ENCODE results near the gene PTPRD. TPM values are rescaled to one million over a fixed set of nuclear protein-coding genes. Genes with fewer than 3 reads are reported as not detected.

PTPRD gene
- total RNA-seq, 4 donors from 2014 or later = 0.78 to 11.7 (median 1.6) TPM

DNA sequence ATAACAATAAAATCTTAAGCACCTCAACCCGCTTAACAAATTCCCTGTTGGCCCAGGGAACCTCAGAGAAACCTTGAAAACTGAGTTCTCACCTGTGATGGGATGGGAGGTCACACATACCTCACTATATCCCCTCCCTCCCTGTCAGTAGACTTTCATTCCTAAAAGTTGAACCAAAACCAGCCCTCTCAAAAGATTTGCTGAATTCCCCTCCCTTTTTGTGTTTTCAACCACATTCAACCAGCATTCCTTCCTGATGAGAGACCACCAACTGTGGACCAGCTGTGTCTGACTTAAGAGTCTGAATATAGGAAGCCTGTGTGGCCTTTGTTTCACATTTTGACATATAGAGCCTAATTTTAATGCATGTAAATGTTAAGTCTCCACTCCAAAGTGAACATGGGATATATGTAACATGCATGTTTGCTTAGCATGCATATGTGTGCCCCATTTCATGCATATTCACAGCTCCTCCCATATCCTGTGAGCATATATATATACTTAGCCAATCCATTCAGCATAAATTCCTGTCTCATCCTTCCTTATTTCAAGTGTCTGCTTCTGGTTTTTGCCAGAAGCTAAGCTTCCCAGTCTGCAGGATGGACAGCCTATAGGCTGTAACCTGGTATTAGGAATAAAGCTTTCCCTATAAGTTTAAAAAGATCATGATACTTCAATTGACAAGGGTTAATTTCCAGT lies 604.6 kb downstream of the PTPRD start:
- H3K4me1 ChIP-seq = no peaks in the 10 kb centered on the region
- ATAC-seq = no peak
- TF ChIP-seq POLR2A (IDR thresholded peaks at IDR 0.05) = no peak
- TF ChIP-seq, protein P1, sequence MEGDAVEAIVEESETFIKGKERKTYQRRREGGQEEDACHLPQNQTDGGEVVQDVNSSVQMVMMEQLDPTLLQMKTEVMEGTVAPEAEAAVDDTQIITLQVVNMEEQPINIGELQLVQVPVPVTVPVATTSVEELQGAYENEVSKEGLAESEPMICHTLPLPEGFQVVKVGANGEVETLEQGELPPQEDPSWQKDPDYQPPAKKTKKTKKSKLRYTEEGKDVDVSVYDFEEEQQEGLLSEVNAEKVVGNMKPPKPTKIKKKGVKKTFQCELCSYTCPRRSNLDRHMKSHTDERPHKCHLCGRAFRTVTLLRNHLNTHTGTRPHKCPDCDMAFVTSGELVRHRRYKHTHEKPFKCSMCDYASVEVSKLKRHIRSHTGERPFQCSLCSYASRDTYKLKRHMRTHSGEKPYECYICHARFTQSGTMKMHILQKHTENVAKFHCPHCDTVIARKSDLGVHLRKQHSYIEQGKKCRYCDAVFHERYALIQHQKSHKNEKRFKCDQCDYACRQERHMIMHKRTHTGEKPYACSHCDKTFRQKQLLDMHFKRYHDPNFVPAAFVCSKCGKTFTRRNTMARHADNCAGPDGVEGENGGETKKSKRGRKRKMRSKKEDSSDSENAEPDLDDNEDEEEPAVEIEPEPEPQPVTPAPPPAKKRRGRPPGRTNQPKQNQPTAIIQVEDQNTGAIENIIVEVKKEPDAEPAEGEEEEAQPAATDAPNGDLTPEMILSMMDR (IDR thresholded peaks at IDR 0.05 in 4 of 5, conservative IDR thresholded peaks at IDR 0.05 in 1 of 5) = no peak
- H3K36me3 ChIP-seq = no peaks in the 10 kb centered on the region
- no peak overlapping the region for H3K4me3 ChIP-seq
- H3K27me3 ChIP-seq = no peaks in the 10 kb centered on the region
- DNase-seq = no peak
- in situ Hi-C loops (cut with MboI; ENCODE audit: low sequenced_read_pairs in 4 of 4) = no loop called here
- H3K9me3 ChIP-seq = no peaks in the 10 kb centered on the region
- intact Hi-C loops (cut with DNase I; ENCODE audit: low total_unique reads) = loop anchor here (5.0 kb wide), 1 partner anchor 36 kb away; no protein-coding TSS in a partner anchor
- H3K27ac ChIP-seq = no peak overlapping the region

DNA sequence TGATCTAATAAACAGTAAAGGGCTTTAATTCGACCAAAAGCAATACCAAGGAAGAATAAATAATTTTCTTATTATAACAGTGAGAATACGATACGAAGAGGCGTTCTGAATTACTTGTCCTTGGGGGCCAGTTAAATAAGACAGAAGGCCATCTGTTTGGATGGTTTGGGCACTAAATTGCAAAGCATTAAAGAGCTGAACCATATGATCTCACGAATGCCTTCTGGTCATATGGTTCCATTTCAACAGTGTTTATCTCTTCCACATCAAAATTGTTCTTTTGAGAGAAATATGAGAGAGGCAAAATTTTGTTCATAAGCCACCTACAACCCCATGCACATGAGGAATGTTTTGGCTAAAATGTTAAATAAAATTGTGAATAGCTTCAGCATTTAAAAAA lies 605.4 kb downstream of the PTPRD start:
- intact Hi-C loops (cut with DNase I; ENCODE audit: low total_unique reads) = loop anchor here (5.0 kb wide), 1 partner anchor 35 kb away; no protein-coding TSS in a partner anchor
- TF ChIP-seq, protein P1 (IDR thresholded peaks at IDR 0.05 in 4 of 5, conservative IDR thresholded peaks at IDR 0.05 in 1 of 5) = no peak
- no peak for TF ChIP-seq POLR2A (IDR thresholded peaks at IDR 0.05)
- H3K27ac ChIP-seq = no peak overlapping the region
- no peak for DNase-seq
- H3K36me3 ChIP-seq = no peaks in the 10 kb centered on the region
- no peak for ATAC-seq
- H3K9me3 ChIP-seq = no peaks in the 10 kb centered on the region
- H3K27me3 ChIP-seq = no peaks in the 10 kb centered on the region
- H3K4me3 ChIP-seq = no peak overlapping the region
- in situ Hi-C loops (cut with MboI; ENCODE audit: low sequenced_read_pairs in 4 of 4) = no loop called here
- no peaks in the 10 kb centered on the region for H3K4me1 ChIP-seq

DNA sequence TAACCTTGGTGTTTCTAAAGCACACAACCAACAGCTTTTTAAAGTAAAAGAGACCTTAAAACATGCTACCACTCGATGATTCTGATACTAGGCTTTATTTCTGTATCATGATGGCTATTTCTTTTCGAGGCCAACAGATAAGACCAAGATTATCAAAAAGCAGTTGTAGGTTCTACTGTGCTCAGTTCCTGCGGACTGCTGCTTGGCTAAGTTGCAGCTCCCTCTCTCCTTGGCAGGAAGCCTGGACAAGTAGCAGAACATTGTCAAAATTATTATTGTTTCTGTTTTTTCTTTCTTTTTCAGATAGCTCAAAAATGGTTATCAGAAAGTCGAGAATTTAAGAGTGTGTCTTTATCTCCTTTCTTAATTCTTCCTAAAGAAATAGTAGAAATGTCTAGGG lies 607.6 kb downstream of the PTPRD start:
- Histone ChIP-seq H3K4me1 (no peaks in the 10 kb centered on the region), H3K27ac (no peak overlapping the region), H3K4me3 (no peak overlapping the region), H3K27me3 (no peaks in the 10 kb centered on the region), H3K9me3 (no peaks in the 10 kb centered on the region), H3K36me3 (no peaks in the 10 kb centered on the region)
- DNase-seq (no peak), ATAC-seq (no peak)
- TF ChIP-seq POLR2A (IDR thresholded peaks at IDR 0.05) = no peak
- TF ChIP-seq, protein P1 (IDR thresholded peaks at IDR 0.05 in 4 of 5, conservative IDR thresholded peaks at IDR 0.05 in 1 of 5) = no peak
- intact Hi-C loops (cut with DNase I; ENCODE audit: low total_unique reads) (loop anchor here (5.0 kb wide), 1 partner anchor 33 kb away; no protein-coding TSS in a partner anchor), in situ Hi-C loops (cut with MboI; ENCODE audit: low sequenced_read_pairs in 4 of 4) (no loop called here)

DNA sequence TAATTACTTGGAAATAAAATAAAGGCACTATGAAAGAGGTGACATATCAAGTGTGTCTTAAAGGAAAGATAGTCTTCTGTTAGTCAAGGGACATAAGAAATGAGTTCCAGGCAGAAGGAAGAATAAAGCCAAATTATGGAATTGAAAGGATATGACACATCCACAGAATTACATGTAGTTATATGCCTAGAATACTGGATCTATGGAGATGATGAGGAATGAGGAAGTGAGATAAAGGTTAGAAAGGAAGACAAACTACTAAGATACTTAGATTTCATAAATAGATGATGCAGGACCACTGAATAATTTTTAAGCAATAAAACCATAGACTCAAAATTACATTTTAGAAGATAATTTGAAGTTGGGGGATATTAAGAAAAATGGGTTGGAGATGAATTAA lies 609.8 kb downstream of the PTPRD start:
- H3K9me3 ChIP-seq = no peaks in the 10 kb centered on the region
- no peaks in the 10 kb centered on the region for H3K27me3 ChIP-seq
- no peak overlapping the region for H3K4me3 ChIP-seq
- no peak overlapping the region for H3K27ac ChIP-seq
- intact Hi-C loops (cut with DNase I; ENCODE audit: low total_unique reads) (no loop called here), in situ Hi-C loops (cut with MboI; ENCODE audit: low sequenced_read_pairs in 4 of 4) (no loop called here)
- H3K36me3 ChIP-seq = no peaks in the 10 kb centered on the region
- DNase-seq (no peak), ATAC-seq (no peak)
- H3K4me1 ChIP-seq = no peaks in the 10 kb centered on the region
- no peak for TF ChIP-seq POLR2A (IDR thresholded peaks at IDR 0.05)
- TF ChIP-seq, protein P1 (IDR thresholded peaks at IDR 0.05 in 4 of 5, conservative IDR thresholded peaks at IDR 0.05 in 1 of 5) = no peak
